HG03175 (cell line): ENCODE results near the gene KLF2.

Experiments used
- ATAC-seq: cut with Tn5 transposase; IDR thresholded peaks from one replicate; pipeline ENCODE4 v1.9.1; 2021; ENCODE audit warnings: mild to moderate bottlenecking, moderate library complexity; ENCODE audit not compliant: unreplicated experiment

KLF2 gene

DNA sequence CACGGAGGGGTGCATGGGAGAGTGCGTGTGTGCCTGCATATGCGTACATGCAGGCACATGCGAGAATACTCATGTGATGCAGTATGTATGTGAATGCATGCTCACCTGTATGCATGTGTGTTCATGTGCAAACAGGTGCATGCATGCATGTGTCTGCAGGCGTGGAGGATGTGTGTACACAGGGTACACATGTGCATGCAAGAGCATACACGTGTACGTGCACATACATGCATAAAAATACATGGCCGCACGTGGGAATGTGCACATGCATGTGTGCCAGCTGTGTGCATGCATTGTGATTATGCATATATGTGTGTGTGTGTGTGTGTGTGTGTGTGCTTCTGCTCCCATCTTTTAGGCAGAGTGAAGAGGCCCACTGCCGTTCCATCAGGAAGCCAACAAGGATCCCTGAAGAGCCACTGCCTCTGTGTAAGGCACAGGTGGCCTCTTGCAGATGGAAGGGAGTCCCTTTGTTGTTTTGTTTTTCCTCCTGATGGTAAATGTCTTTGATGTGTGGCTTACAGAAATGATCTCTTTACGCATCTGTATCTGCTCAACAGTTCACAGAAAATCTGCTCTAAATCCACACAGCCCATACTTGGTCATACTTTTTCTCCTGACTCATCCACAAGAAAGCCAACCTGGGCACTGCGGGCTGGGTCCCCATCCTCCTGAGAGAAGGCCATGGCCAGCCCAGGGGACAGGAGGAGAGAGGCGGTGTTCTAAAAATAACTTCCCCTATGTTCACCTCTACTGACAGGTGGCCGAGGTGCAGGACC is 50.7 kb downstream of the KLF2 start:
- no peak for ATAC-seq

GRCh38 chr19:16375936-16376185 is 51.2 kb downstream of the KLF2 start:
- no peak for ATAC-seq

GRCh38 chr19:16376241-16376640 is 51.6 kb downstream of the KLF2 start:
- no peak for ATAC-seq

GRCh38 chr19:16376649-16377048 is 52.0 kb downstream of the KLF2 start:
- ATAC-seq: no peak

DNA sequence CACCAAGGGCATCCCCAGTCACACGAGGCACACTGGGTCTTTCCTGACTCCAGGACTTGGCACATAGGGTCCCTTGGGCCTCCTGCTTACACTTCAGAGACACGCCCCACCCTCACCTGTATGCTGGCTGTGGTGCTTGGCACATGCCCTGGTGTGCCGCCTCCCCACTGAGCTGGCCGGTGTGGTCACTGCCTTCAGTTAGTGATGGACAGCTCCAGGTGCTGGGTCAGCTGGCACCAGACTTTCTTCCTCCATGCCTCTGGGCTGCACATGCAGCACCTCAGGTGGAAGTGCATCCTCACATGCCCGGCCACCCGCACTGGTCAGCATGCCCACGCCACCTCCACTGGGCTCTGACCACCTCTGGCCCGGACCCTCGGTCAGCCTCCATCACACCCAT is 52.9 kb downstream of the KLF2 start:
- ATAC-seq: no peak
